Loucy (cell line): ENCODE results near the gene FAXDC2.

ENCODE experiments used
- H2AFZ ChIP-seq: fragments of 200-600 bp; sonication (generic); 2 replicates; pipeline ENCODE4 v1.6.0; 2016; ENCODE audit warnings: antibody characterized with exemption, mild to moderate bottlenecking, low read length, moderate library complexity
- H3F3A ChIP-seq: fragments of 200-600 bp; 2 replicates; pipeline ENCODE4 v1.6.0; 2016; ENCODE audit warnings: antibody characterized with exemption, low read depth, mild to moderate bottlenecking
- H3K27me3 ChIP-seq: fragments of 200-600 bp; sonication (generic); 2 replicates; pipeline ENCODE4 v1.6.1; 2014; ENCODE audit warnings: low read length, mild to moderate bottlenecking; ENCODE audit not compliant: insufficient read depth, poor library complexity, severe bottlenecking
- H3K36me3 ChIP-seq: fragments of 200-600 bp; sonication (generic); 2 replicates; pipeline ENCODE4 v1.6.1; 2016; ENCODE audit warnings: low read length; ENCODE audit not compliant: insufficient read depth
- H3K4me1 ChIP-seq: fragments of 200-600 bp; sonication (generic); 2 replicates; pipeline ENCODE4 v1.5.1; 2014; ENCODE audit warnings: low read length, mild to moderate bottlenecking; ENCODE audit not compliant: insufficient read depth, poor library complexity, severe bottlenecking
- H3K4me2 ChIP-seq: fragments of 200-600 bp; sonication (generic); 2 replicates; pipeline ENCODE4 v1.6.0; 2014; ENCODE audit warnings: antibody characterized with exemption, low read length, low read depth, mild to moderate bottlenecking; ENCODE audit not compliant: poor library complexity, severe bottlenecking
- H3K4me3 ChIP-seq: fragments of 200-600 bp; sonication (generic); 2 replicates; pipeline ENCODE4 v1.5.1; 2014; ENCODE audit warnings: low read length, mild to moderate bottlenecking, mixed read lengths; ENCODE audit not compliant: poor library complexity, severe bottlenecking
- H3K79me2 ChIP-seq: fragments of 200-600 bp; sonication (generic); 2 replicates; pipeline ENCODE4 v1.6.1; 2014; ENCODE audit warnings: low read length; ENCODE audit not compliant: insufficient read depth
- H3K9ac ChIP-seq: fragments of 200-600 bp; sonication (generic); 2 replicates; pipeline ENCODE4 v1.6.0; 2014; ENCODE audit warnings: mild to moderate bottlenecking, low read depth, low read length, moderate library complexity; ENCODE audit not compliant: poor library complexity, severe bottlenecking
- H3K9me2 ChIP-seq: fragments of 200-600 bp; sonication (generic); replicated peaks from 2 replicates; pipeline ENCODE4 v1.6.1; 2016; ENCODE audit warnings: low read depth, low read length, mixed read lengths
- H3K9me3 ChIP-seq: fragments of 200-600 bp; sonication (generic); 2 replicates; pipeline ENCODE4 v1.6.1; 2014; ENCODE audit warnings: mild to moderate bottlenecking, antibody characterized with exemption, low read length, low read depth; ENCODE audit not compliant: insufficient read depth
- H4K20me1 ChIP-seq: fragments of 200-600 bp; sonication (generic); 2 replicates; pipeline ENCODE4 v1.6.0; 2014; ENCODE audit warnings: antibody characterized with exemption, low read length, mild to moderate bottlenecking; ENCODE audit not compliant: insufficient read depth, poor library complexity, severe bottlenecking
- CTCF ChIP-seq: fragments of 200-600 bp; sonication (generic); conservative IDR thresholded peaks from 2 replicates; pipeline ENCODE4 v1.5.1; 2014; ENCODE audit warnings: mild to moderate bottlenecking, antibody characterized with exemption, low read length
- EZH2phosphoT487 ChIP-seq: fragments of 200-600 bp; IDR thresholded peaks from 2 replicates; pipeline ENCODE4 v1.6.1; 2018; ENCODE audit warnings: antibody characterized with exemption, mild to moderate bottlenecking, moderate library complexity, borderline replicate concordance

FAXDC2 gene

GRCh38 chr5:154860123-154860522 lies 9.7 kb upstream of the FAXDC2 start:
- Histone ChIP-seq H4K20me1 (peaks cover 49% of the 10 kb centered on the region), H3K4me3 (peak overlapping the region; percentile 95), H2AFZ (no peak overlapping the region), H3K9ac (peak overlapping the region; percentile 91), H3K9me3 (no peaks in the 10 kb centered on the region), H3K36me3 (peaks cover 6% of the 10 kb centered on the region; the same call in 1 of the 2 replicates), H3K79me2 (peaks cover 60% of the 10 kb centered on the region), H3K9me2 (no peaks in the 10 kb centered on the region), H3K27me3 (no peaks in the 10 kb centered on the region), H3K4me1 (peaks cover 5% of the 10 kb centered on the region), H3K4me2 (peak overlapping the region; percentile 88), H3F3A (no peaks in the 10 kb centered on the region)
- no peak for TF ChIP-seq CTCF
- no peak for TF ChIP-seq EZH2phosphoT487

DNA sequence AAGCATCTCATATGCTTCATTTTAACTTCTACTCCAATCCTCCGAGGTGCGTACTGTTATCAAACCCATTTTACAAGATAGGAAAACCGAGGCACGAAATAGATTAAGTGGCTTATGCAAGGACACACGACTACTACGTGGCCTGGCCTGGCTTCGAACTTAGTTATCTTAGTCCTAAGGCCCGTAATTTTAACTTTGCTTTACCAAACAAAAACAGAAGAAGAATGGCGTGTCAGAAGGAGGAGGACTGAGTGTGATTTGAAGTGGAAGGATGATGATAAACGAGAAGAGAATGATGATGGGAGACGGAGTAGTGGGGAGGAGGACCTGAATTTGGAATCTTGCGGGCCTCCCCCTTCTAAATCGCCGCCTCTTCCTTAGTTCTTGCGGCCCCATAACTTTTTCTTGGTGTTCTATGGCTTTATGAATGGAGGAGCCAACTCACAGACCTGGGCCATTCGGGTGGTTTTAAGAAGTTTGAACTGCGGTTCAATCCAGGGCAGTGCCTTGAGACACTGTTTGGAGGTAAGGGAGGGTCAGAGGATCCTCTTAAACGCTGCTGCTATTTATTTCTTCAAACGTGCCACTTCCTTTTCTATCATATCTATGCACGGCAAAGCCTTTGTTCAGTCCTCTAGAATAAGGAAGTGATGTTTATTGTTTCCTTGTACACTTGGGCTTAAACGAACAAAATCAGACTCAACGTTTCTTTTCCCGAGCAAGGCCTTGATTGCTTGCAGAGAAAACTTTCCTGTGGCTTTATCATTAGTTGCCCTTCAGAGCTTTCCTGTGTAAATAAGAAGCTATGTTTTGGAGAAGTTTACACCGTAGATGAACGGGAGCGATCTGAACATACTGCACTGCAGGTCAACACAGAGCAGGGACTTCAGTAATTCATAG lies 8.8 kb upstream of the FAXDC2 start:
- 0 out of 2 replicates have a peak overlapping the region, but pooled peaks have one; percentile 70 for H2AFZ ChIP-seq
- H3K9me3 ChIP-seq = no peaks in the 10 kb centered on the region
- no peaks in the 10 kb centered on the region for H3K9me2 ChIP-seq
- peaks cover 5% of the 10 kb centered on the region for H3K4me1 ChIP-seq
- H3K9ac ChIP-seq = peak overlapping the region; percentile 91
- H3K27me3 ChIP-seq = no peaks in the 10 kb centered on the region
- no peak for TF ChIP-seq CTCF
- no peak for TF ChIP-seq EZH2phosphoT487
- peaks cover 5% of the 10 kb centered on the region; the same call in 1 of the 2 replicates for H3K36me3 ChIP-seq
- peak overlapping the region; percentile 88 for H3K4me2 ChIP-seq
- no peaks in the 10 kb centered on the region for H3F3A ChIP-seq
- peaks cover 44% of the 10 kb centered on the region for H4K20me1 ChIP-seq
- H3K4me3 ChIP-seq = peak overlapping the region; percentile 95
- H3K79me2 ChIP-seq = peaks cover 55% of the 10 kb centered on the region

DNA sequence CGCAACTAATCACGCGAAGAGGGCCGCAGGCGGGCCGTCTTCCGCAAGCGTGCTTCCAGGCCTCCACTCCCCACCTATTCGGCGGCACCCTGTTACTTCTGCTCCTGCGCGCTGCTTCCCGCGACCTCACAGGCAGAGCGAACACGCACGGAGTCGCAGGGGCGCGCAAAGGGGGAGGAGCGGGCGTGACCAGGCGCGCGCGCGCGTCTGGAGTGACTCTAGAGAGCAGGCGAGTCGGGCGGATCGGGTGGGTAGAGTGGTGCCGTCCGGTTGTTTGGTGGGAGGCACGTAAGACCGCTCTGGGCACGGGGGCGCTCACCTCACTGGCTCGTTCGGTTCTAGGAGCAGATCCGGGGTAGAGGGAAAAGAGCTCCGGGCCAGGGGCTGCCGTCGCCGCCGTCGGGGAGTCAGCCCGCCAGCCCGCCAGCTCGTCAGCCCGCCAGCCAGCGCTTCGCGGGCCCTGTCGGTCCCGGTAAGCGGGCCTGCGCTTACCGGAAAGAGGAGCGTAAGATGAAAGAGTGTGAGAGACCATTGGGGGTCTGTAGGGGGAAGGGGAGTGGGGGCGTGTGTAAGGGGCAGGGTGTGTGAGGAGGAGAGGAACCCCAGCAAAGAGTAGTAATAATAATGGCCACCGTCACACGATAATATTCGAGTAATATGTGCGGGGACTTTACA lies 8.0 kb upstream of the FAXDC2 start, which contains the start of gene CNOT8:
TSS of gene CNOT8 (plus strand) at position 331 of the 675 bp plus-strand sequence. CDS start 4,652 bp downstream, outside the sequence.
- TF ChIP-seq EZH2phosphoT487 (no peak), CTCF (no peak)
- Histone ChIP-seq H3K4me2 (peak within 1 kb of the TSS; percentile 97), H3K36me3 (no peaks in the 10 kb centered on the region), H3K9me2 (no peaks in the 10 kb centered on the region), H3K79me2 (peaks cover 48% of the 10 kb centered on the region), H3K27me3 (no peaks in the 10 kb centered on the region), H3K4me1 (peaks cover 5% of the 10 kb centered on the region), H4K20me1 (peaks cover 39% of the 10 kb centered on the region), H3K9ac (peak within 1 kb of the TSS; percentile 91), H3K9me3 (no peaks in the 10 kb centered on the region), H3K4me3 (peak within 1 kb of the TSS; percentile 95), H3F3A (no peaks in the 10 kb centered on the region), H2AFZ (peak within 1 kb of the TSS; percentile 70)
